ENCODE measurements around the gene ERO1A.

Gene ERO1A

DNA sequence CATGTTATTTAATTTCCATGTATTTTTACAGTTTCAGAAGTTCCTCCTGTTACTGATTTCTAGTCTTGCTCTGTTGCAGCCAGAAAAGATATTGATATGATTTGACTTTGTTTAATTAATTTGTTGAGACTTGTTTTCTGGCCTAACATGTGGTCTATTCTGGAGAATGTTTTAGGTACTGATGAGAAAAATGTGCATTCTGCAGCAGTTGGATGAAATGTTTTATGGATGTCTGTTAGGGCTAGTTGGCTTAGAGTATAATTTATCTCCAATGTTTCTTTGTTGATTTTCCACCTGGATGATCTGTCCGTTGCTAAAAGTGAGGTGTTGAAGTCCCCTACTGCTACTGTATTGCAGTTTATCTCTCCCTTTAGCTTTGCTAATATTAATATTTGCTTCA lies 88.3 kb downstream of the ERO1A start:
- DNase-seq (ENCODE audit: low read depth in 2 of 2) = no peak

DNA sequence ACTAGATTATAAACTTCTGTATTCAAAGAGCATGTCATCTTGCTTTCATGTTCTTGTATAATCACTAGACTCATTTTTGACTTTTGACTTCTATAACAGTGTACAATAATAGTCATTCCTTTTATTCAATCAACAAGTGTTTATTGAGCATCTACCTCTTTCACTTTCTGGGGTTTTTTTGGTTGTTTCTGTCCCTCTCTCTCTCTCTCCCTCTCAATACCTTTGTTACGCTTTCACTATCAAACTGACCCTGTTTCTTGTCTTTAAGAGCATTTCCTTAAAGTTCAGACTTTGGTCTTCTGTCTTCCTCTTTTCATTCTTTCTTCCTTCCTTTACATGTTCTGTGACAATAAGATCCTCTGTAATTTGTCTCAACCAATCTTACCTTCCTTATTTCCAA lies 93.2 kb downstream of the ERO1A start:
- no peak for DNase-seq (ENCODE audit: low read depth in 2 of 2)

DNA sequence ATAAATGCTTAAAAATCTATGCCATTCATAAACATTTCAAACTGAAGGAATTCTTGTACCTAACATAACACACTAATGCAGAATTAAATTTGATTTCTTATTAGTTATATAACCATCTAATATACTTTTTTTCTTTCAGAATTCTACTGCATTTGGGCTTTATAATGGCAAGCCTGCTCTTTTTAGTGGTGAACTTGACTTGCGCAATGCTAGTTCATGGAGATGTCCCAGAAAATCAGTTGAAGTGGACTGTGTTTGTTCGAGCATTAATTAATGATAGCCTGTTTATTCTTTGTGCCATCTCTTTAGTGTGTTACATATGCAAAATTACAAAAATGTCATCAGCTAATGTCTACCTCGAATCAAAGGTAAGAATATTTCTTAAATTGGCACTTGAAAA lies 95.4 kb downstream of the ERO1A start:
- DNase-seq (ENCODE audit: low read depth in 2 of 2) = no peak

DNA sequence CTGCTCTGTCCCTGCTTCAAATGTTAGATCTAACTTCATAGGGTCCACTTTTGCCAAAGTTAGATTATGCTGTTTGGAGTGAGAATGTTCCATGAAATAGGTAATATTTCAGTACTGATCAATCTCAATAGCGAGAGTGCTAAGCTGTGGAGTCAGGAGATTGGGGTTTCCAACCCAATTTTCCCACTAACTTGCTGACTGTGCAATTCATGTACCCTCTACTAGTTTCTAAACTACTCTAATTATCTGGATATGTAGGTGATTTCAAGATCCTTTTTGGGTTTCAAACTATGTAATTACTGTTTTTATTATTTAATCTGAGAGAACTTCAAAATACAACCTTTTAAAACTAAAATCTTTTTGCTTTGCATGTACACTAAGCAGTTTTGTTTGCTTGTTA lies 96.8 kb downstream of the ERO1A start:
- no peak for DNase-seq (ENCODE audit: low read depth in 2 of 2)

DNA sequence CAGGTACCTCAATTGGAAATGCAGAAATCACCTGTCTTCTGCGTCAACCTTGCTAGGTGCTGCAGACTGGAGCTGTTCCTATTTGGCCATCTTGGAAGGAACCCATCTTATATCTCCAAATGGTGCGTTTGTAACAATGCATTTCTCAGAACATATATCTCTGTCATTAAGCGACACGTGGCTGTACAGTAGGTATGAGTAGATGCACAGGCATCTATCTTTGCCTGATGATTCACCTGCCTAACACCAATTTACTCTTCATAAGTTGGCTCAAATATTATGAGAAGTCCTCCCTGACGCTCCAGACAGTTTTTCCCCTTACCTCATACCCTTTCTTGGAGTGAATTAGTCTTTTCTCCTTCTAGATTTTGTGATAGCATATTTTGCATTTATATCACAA lies 98.5 kb downstream of the ERO1A start:
- no peak for DNase-seq (ENCODE audit: low read depth in 2 of 2)

DNA sequence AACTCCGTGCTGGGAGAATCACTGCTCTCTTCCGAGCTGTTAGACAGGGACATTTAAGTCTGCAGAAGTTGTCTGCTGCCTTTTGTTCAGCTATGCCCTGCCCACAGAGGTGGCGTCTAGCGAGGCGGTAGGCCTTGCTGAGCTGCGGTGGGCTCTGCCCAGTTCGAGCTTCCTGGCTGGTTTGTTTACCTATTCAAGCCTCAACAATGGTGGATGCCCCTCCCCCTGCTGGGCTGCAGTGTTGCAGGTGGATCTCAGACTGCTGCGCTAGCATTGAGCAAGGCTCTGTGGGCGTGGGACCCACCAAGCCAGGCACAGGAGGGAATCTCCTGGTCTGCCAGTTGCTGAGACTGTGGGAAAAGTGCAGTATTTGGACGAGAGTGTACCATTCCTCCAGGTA lies 99.0 kb downstream of the ERO1A start:
- DNase-seq (ENCODE audit: low read depth in 2 of 2) = no peak

DNA sequence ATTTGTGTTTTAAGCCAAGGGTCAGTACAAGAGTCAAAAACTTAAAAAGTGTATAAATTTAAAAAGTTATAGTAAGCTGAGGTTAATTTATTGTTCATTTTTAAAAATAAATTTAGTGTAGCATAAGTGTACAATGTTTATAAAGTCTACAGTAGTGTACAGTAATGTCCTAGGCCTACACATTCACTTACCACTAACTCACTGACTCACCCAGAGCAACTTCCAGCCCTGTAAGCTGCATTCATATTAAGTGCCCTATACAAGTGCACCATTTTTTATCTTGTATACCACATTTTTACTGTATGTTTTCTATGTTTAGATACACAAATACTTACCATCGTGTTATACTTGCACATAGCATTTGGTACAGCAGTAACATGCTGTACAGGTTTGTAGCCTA lies 105.0 kb downstream of the ERO1A start:
- DNase-seq (ENCODE audit: low read depth in 2 of 2) = no peak
